Stimulated activated CD4-positive, alpha-beta T cell treated with anti-CD3 and anti-CD28 coated beads, Interleukin-2, amount 100 ng/mL, for 24 hours (primary cell): ENCODE results near the gene NPIPA5.
"Not testable (repeated sequence)": the region's sequence is repeated elsewhere in the genome, so short reads cannot be mapped to it uniquely, and the experiment has no call there.

Source experiments
- DNase-seq, 2 donors: peaks; one replicate each; pipeline ENCODE4 v3.0.0-alpha.2; 2020

NPIPA5 gene

DNA sequence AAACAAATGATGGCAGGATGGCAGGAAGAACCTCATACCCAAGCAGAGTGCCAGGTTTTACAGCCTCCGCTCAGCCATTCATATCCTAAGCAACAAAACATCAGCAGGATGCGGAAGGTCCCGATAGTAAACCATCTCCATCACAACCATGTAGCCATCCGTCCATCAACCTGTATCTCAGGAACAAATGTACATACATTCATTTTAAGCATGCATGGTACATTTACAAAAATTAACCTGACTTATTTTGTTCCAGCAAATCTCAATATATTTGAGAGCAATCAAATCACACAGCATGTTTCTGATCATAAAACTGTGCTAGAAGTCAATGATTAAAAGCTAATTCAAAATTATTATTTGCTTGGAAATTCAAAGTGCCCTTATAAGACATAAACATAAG is at the start of gene NPIPA5:
Gene NPIPA5, minus strand, starts transcription at position 101 of the 400 bp plus-strand sequence. Its CDS starts 0 bp downstream, at position 101.
- DNase-seq: not testable (repeated sequence)

DNA sequence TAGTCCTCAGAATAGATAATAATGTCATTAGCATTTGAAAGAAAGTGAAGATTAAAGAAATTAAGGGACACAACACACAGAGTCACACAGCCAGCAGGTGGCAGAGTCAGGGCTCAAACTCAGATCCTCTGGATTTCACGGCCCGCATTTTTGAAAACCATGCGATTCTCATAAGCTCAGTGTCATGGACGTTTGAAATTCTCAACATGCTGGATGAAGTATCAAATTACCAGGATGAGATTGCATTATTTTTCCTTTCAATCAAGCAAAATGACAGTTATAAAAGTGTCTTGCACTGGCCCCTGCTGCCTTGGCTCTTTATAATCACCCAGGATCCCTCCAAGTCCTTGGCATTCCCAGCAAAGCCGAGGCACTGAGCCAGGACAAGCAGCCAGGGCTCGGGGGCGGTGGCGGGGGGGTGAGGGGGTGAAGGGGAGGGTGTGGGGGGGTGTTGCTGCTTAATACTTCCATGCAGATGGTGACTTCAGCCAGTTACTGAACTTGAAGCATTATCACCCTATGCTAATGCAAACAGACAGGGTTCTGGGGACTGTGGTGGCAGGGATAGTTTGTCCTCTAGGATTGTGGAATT is 49.6 kb upstream of the NPIPA5 start:
- peak; percentile 63 to 67 for DNase-seq

DNA sequence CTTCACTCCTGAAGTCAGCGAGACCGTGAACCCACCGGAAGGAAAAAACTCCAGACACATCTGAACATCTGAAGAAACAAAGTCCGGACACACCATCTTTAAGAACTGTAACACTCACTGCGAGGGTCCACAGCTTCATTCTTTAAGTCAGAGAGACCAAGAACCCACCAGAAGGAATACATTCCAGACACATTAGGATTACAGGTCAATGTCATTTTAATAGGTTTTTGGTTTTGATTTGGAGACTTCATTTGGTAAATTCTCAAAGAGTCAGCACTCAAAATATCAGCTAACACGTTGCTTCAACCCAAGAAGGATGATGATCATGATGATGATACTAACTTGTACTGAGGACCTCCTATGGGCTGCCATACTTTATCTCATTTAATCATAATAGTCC is 48.7 kb upstream of the NPIPA5 start:
- DNase-seq: no peak

DNA sequence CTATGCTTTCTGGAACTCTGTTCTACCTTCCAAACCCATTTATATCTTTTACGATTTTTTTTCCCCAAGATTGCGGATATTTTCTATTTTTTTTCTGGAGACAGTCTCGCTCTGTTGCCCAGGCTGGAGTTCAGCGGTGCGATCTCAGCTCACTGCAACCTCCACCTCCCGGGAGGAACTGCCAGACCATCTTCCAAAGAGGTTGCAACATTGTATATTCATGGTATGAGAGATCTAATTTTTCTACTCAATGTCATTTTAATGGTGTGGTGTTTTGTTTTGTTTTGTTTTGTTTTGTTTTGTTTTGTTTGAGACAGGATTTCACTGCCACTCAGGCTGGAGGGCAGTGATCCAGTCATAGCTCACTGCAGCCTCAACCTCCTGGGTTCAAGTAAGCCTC is 47.8 kb upstream of the NPIPA5 start:
- DNase-seq: no peak

DNA sequence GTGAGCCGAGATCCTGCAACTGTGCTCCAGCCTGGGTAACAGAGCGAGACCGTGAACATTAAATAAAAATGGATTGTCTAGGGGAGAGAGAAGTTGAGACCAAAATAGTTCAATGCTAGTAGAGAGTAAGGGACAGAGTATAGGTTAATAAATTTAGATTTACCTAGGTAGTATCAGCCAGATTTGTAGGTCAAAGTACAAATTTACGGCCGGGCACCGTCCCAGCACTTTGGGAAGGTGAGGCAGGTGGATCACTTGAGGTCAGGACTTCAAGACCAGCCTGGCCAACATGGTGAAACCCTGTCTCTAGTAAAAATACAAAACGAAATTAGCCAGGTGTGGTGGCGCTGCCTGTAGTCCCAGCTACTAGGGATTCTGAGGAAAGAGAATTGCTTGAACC is 44.1 kb upstream of the NPIPA5 start:
- DNase-seq: no peak

DNA sequence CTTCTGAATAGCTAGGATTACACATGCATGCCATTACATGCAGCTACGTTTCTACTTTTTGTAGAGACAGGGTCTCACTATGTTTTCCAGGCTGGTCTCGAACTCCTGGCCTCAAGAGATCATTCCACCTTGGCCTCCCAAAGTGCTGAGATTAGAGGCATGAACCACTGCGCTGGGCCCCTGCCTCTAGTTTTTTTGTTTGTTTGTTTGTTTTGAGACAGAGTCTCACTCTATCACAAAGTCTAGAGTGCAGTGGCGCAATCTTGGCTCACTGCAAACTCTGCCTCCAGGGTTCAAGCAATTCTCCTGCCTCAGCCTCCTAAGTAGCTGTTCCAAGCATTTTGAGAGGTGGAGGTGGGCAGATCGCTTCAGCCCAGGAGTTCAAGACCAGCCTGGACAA is 43.6 kb upstream of the NPIPA5 start:
- not testable (repeated sequence) for DNase-seq

DNA sequence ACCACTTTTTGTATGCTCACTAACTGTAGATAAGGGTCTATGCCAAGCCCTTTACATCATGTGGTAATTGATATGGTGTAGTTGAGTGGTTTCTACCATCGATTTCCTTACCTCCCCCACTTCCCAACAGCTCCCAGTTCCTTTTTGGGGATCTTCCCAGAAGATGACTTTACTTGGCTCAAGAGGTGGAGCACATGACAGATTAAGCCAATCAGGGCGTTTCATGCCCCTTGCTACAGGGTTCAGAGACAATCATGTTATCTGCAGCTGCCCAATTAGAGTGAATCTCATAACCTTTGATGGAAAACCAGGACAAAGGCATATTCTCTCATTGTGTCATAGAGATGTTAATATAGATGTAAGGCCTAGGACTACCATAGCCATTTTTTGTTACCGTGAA is 40.1 kb upstream of the NPIPA5 start:
- no peak for DNase-seq

DNA sequence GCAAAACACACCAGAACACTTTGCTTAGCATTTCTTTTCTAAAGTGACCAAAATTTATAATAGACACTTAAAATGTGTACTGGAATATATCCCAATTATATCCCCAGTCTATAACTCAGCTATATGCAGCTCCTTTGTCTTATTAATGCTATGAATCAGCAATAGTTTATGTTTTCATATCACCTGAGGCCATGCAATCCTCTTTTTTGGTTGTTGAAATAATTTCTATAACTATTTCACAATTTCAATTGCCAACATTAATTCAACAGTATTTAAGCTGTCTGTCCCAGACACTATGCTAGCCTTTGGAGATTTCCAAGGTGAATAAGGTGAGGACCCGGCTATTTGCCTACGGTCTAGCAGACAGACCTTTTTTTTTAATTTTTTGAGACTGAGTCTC is 39.1 kb upstream of the NPIPA5 start:
- no peak for DNase-seq

DNA sequence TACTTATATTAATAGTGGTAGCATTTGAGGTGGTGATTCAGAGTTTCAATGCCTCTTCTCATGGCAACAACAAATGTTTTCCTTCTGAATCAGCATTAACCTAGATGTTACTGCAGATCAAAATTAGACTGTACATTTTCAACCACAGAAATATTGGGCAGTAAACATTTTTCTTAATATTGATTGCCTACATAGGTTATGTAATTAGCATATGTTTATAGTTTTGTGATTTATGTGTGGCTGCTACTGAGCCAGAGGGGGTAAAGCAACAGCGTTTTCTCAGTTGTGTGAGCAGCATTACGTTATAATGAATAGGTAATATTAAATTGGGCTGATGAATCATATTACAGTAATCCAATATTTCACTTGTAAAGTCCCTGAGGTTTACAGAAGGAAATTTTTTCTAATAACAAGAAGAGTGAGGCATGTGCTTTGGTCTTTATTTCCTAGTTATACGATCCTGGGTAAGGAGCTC is 37.5 kb upstream of the NPIPA5 start:
- no peak for DNase-seq

DNA sequence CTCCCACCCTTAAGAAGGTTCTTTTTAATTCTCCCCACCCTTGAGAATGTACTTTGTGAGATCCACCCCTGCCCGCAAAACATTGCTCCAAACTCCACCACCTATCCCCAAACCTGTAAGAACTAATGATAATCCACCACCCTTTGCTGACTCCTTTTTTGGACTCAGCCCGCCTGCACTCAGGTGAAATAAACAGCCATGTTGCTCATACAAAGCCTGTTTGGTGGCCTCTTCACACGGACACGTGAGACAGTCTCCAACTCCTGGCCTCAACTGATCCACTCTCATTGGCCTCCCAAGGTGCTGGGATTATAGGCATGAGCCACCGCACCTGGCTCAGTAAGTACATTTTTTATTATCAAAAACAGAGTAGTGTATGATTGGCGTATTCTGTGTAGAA is 31.4 kb upstream of the NPIPA5 start:
- not testable (repeated sequence) for DNase-seq

DNA sequence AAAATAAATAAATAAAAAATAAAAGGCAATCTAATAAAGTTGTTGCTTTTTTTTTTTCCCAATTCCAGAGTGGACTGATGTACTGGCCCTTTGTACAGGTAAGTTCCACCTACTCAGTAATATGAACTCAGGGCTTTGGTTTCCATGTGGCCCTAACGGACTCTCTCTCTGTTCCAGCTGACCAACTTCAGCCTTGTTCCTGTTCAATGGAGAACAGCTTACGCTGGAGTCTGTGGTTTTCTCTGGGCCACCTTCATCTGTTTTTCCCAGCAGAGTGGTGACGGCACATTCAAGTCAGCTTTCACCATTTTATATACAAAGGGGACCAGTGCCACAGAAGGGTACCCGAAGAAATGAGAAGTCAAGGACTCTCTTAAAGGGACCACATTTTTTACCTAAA is 29.7 kb upstream of the NPIPA5 start:
- not testable (repeated sequence) for DNase-seq

DNA sequence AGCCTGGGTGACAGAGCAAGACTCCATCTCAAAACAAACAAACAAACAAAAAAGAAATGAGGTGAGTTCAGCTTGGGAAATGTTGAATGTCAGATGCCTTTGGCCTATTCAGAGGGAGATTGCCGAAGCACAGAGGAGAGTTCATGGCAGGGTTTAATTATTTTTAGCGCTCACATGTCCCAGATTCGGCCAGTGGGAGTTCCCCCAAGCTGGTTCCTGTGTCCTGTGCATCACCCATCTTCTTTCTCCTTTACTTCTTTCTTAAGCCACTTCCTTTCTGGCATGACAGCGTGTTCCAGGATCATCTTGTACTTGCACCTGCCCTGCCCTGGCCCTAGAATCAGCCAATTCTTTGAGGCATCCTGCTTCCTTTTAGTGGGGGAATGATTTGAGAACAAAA is 26.7 kb upstream of the NPIPA5 start:
- DNase-seq: no peak

DNA sequence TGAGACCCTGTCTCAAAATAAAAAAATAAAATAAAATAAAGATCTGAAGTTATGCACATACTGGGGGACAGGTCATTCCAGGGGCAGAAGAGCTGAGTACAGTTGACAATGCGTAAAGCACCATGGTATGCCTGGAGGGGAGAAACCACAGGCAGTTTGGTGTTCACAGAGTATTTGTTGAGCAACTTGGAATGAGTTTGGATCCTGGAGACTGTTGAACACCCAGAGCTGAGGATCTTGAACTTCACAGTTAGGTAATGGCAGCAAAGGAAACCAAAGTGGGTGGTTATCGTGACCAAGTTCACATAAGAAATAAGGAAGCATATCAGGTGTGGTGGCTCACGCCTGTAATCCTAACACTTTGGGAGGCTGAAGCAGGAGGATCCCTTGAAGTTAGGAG is 26.0 kb upstream of the NPIPA5 start:
- DNase-seq: not testable (repeated sequence)

DNA sequence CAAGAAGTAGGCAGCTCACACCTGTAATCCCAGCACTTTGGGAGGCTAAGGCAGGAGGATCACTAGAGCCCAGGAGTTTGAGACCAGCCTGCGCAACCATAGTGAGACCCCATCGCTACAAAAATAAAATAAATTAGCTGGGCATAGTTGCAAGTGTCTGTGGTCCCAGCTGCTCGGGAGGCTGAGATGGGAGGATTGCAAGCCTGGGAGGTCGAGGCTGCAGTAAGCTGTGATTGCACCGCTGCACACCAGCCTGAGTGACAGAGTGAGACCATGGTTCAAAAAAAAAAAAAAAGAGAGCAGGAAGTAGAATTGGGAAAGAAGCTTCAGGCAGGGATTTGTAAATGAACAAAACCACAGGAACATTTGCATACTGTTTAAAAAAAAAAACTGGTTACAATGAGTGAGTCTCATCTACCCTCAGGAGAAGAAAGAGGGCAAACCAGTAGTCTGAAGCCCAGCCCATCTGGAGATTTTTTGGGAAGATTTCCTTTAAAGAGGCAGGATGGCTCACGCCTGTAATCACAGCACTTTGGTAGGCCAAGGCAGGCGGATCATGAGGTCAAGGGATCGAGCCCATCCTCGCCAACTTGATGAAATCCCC is 25.4 kb upstream of the NPIPA5 start:
- no peak for DNase-seq

DNA sequence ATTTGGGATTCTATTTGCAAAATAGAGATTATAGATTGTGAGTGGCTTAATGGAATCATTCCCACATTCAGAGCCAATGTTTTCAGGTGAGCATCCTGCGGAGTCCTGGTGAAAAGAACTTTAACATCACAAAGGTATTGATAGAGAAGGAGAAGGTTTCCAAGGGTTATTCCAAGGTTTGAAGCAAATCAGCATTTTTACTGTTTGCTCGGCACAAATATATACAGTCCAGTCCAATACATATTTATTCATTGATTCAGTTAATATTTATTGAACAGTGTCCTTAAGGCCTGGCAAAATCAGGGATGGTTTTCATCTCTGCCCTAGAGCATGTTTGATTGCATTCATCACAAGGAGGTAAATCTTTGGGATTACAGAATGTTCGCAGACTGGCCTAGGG is 23.9 kb upstream of the NPIPA5 start:
- DNase-seq: no peak

DNA sequence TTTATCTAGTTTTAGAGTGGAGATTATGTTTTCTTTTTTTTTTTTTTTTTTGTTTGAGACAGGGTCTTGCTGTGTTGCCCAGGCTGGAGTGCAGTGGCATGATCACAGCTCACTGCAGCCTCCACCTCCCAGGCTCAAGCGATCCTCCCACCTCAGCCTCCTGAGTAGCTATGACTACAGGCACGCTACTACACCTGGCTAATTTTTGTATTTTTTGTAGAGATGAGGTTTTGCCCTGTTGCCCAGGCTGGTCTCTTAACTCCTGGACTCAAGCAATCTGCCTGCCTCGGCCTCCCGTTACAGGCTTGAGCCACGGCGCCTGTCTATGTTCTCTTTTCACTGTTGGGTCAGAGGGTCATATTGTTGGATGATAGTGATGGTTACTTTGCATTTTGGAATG is 22.2 kb upstream of the NPIPA5 start:
- DNase-seq: not testable (repeated sequence)

DNA sequence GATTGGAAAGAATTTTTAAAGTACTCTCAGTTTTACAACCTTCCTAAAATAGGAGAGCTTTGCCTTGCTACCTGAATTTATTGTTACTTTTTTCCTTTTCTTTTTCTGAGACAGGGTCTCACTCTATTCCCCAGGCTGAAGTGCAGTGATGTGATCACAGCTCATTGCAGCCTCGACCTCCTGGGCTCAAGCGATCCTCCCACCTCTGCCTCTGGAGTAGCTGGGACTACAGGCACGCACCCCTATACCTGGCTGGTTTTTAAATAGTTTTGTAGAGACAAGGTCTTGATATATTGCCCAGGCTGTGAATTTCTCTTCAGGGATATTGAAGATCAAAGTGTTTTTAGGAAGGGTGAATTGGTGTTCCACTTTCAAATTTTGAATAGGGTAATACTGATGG is 21.2 kb upstream of the NPIPA5 start:
- no peak for DNase-seq

DNA sequence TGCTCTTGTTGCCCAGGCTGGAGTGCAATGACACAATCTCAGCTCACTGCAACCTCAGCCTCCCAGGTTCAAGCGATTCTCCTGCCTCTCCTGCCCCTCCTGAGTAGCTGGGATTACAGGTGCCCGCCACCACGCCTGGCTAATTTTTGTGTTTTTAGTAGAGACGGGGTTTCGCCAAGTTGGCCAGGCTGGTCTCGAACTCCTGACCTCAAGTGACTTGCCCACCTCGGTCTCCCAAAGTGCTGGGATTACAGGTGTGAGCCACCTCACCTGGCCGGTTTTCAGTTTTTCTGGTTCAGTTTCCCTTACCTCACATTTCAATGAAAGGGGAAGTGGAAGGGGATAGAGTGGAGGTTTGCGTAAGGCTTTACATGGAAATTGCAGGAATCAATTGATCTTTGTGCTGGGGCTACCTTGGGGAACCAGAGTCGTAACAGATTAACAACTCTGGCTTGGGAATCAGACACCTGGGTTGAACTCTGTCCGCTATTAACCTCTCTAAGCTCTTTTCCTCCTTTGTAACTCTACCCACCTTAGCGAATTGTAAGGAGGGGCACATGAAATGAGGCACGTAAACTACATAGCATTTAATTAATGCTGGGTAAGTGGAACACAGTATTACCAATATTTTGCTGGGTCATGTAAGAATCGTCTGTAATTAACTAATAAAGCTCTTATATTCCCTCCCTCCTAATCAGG is 20.7 kb upstream of the NPIPA5 start:
- no peak for DNase-seq

DNA sequence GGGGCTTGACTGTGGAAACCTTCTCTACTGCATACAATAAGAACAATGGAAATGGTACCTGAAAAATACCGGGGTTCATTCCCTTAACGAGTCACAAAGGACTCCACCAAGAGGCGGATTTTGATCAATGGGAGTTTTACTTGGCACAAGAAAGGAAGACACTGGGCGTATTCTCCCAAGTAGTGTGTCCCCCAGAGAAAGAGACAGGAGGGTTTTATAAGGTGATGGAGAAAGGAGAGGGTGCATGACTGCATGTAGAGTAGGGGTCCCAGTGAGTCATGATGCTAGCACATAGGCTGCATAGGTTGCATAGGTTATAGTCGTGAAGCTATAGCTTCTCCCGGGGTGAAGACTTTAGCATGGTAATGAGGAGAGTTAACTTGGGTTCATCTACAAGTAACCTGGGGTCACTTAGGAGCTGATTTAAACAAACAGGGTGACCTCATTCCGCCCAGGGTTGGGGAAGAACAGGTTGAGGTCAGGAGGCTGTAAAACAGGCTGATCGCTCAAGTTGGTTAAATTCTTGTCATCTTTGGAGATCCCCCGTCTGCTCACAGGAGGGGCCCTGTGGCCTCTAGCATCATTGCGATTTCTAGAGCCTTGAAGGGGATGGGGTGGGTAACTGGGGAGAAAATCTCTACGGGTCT is 19.0 kb upstream of the NPIPA5 start:
- no peak for DNase-seq

DNA sequence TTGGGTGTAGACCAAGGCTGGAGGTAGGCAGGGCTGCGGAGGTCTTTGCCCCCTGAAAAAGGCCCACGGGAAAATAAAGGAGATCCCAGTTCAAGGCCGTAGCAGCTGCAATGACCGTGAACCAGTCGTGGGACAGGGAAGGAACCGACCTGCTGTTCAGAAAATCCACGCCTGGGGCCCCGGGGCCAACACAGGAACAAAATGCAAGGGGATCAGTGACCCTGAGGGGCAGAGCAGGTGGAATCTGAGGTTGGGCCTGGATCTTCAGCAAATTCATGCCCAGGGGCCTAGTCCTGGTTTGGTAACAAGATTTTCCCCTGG is 18.4 kb upstream of the NPIPA5 start:
- not testable (repeated sequence) for DNase-seq

DNA sequence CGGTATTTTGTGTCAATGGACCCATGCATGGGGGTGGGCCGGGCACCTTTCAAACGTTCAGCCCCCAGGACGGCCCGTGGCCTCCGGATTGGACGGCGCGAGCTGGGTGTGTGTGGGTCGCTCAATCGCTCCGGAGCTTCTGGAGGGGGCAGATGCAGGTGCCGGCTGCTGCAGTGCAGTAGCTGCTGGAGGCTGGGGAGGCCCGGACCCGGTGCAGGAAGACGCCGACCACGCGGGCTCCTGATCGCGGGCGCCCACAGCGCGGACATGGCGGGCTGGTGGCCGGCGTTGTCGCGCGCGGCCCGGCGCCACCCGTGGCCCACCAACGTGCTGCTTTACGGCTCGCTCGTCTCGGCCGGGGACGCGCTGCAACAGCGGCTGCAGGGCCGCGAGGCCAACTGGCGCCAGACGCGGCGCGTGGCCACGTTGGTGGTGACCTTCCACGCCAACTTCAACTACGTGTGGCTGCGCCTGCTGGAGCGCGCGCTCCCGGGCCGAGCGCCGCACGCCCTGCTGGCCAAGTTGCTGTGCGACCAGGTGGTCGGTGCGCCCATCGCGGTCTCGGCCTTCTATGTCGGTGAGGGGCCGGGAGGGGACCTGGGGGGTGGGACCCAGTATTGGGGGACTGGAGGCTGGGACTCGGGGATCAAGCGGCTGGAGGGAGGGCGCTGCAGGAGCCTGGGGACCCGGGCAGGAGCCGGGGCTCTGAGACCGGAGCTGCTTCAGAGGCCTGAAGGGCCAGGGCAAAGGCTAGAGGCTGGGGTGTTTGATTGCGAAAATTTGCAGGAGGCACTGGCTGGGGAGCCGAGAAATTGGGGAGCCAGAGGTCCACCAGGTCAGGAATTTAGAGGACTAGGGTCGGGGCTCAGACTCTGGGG is 17.8 kb upstream of the NPIPA5 start, which contains the start of gene MPV17L:
Gene MPV17L, plus strand, starts transcription at position 124 of the 878 bp plus-strand sequence. Its CDS starts 144 bp downstream, at position 268.
- DNase-seq: peak in 1 of 2 donors; percentile 17

DNA sequence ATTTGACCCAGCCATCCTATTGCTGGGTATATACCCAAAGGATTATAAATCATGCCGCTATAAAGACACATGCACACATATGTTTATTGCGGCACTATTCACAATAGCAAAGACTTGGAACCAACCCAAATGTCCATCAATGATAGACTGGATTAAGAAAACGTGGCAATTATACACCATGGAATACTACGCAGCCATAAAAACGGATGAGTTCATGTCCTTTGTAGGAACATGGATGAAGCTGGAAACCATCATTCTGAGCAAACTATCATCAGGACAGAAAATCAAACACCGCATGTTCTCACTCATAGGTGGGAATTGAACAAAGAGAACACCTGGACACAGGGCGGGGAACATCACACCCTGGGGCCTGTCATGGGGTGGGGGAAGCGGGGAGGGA is 14.9 kb upstream of the NPIPA5 start:
- DNase-seq: not testable (repeated sequence)

DNA sequence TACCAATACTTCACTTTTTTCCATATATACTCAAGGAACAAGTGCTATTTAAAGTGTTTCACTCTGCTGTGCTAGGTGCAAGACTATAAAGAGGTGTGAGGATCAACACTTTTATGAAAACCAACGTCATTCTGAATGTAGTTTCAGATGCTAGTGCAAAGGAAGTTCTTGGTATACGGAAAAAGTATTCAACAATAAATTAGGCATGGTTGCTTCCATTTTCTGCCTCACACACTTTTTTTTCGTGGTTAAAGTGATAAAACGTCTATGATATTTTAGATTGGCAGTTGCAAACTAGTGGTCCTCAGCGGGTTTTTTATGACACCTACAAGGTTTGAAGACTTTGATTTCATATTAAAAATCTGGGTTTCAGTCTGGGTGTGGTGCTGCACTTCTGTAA is 11.8 kb upstream of the NPIPA5 start:
- not testable (repeated sequence) for DNase-seq
